A549 (cell line): ENCODE results near the gene KCNMA1. TPM values are rescaled to one million over a fixed set of nuclear protein-coding genes. Genes with fewer than 3 reads are reported as not detected.

Experiments used
- ATAC-seq, 2 experiments: fragments of 200-7000 bp in 1 of 2; fragments of >200 bp in 1 of 2; cut with Nextera tagmentation in 1 of 2; cut with Tn5 transposase in 1 of 2; 3 replicates each; pipeline versions ENCODE4 v1.8.0 to v1.9.1; 2018 to 2020; ENCODE audit warnings: mild to moderate bottlenecking in 1 of 2, moderate library complexity in 1 of 2
- CTCF ChIA-PET: fragments of 300-600 bp; sonication (Branson Sonifier 250); formaldehyde crosslinking; extraction: SDS; loops from one replicate; lab custom pipeline; 2021; ENCODE audit warnings: antibody characterized with exemption, inconsistent platforms; lab: Yijun Ruan, JAX
- POLR2A ChIA-PET: fragments of 350-600 bp; formaldehyde crosslinking; extraction: SDS; loops from one replicate; lab custom pipeline; 2021; ENCODE audit warnings: antibody characterized with exemption, inconsistent platforms; lab: Yijun Ruan, JAX
- DNase-seq, 2 experiments: peaks; one replicate each; pipeline versions ENCODE4 v3.0.0 to v3.0.0-alpha.2; 2011 to 2016; ENCODE audit warnings: low read depth in 1 of 2, low spot score in 1 of 2
- FAIRE-seq: peaks from 2 replicates; lab custom pipeline; 2011; peaks lifted over from hg19 to GRCh38; lab: Jason Lieb, UNC
- H3K27ac ChIP-seq, 2 experiments: fragments of >200 bp; sonication (Bioruptor Twin); formaldehyde crosslinking; 3 replicates each; pipeline ENCODE4 v1.5.1; 2016 to 2017
- H3K4me1 ChIP-seq: fragments of >200 bp; sonication (Bioruptor Twin); formaldehyde crosslinking; 3 replicates; pipeline ENCODE4 v1.6.1; 2016
- H3K4me2 ChIP-seq: fragments of >200 bp; sonication (Bioruptor Twin); formaldehyde crosslinking; 3 replicates; pipeline ENCODE4 v1.6.1; 2016
- H3K4me3 ChIP-seq: fragments of >200 bp; sonication (Bioruptor Twin); formaldehyde crosslinking; 3 replicates; pipeline ENCODE4 v1.5.1; 2016
- H3K9me3 ChIP-seq: fragments of >200 bp; sonication (Bioruptor Twin); formaldehyde crosslinking; 3 replicates; pipeline ENCODE4 v1.6.1; 2016
- BHLHE40 ChIP-seq: IDR thresholded peaks from 2 replicates; pipeline ENCODE4 v1.6.1; 2012; ENCODE audit warnings: low read depth, low read length, inconsistent platforms
- CBX2 ChIP-seq: fragments of 200-600 bp; sonication (generic); IDR thresholded peaks from 2 replicates; pipeline ENCODE4 v1.6.1; 2016; ENCODE audit warnings: low read depth, mild to moderate bottlenecking, borderline replicate concordance
- E2F6 ChIP-seq: IDR thresholded peaks from 2 replicates; pipeline ENCODE4 v1.6.1; 2012; ENCODE audit warnings: low read depth, borderline replicate concordance
- ELK1 ChIP-seq: fragments of 150-350 bp; IDR thresholded peaks from 2 replicates; pipeline ENCODE4 v1.6.1; 2014; ENCODE audit warnings: low read depth, mild to moderate bottlenecking, low read length
- ESRRA ChIP-seq: fragments of 150-350 bp; IDR thresholded peaks from 2 replicates; pipeline ENCODE4 v1.6.1; 2014; ENCODE audit warnings: mild to moderate bottlenecking, low read length, borderline replicate concordance
- FOSB ChIP-seq: fragments of 250-450 bp; sonication (Bioruptor Pico); IDR thresholded peaks from 2 replicates; pipeline ENCODE4 v1.5.0; 2020; ENCODE audit warnings: mild to moderate bottlenecking, moderate library complexity
- HDAC2 ChIP-seq: fragments of 200-600 bp; sonication (generic); IDR thresholded peaks from 2 replicates; pipeline ENCODE4 v1.6.1; 2016
- HOXA7 ChIP-seq: fragments of 250-450 bp; sonication (Bioruptor Pico); IDR thresholded peaks from 2 replicates; pipeline ENCODE4 v1.5.0; 2020; ENCODE audit warnings: mild to moderate bottlenecking, moderate library complexity
- JUN ChIP-seq, 2 experiments: fragments of >200 bp; sonication (Bioruptor Twin); formaldehyde crosslinking; IDR thresholded peaks; 2 replicates in 1 of 2; 3 replicates in 1 of 2; pipeline ENCODE4 v1.6.1; 2016 to 2017
- KDM5A ChIP-seq: fragments of 200-600 bp; sonication (generic); IDR thresholded peaks from 2 replicates; pipeline ENCODE4 v1.6.1; 2016; ENCODE audit warnings: antibody characterized with exemption, mild to moderate bottlenecking
- MAX ChIP-seq: IDR thresholded peaks from 2 replicates; pipeline ENCODE4 v1.6.1; 2012
- NPAS2 ChIP-seq: fragments of 250-450 bp; sonication (Bioruptor Pico); IDR thresholded peaks from 2 replicates; pipeline ENCODE4 v1.8.0; 2022; ENCODE audit warnings: mild to moderate bottlenecking, moderate library complexity, borderline replicate concordance
- PBX3 ChIP-seq: IDR thresholded peaks from 2 replicates; pipeline ENCODE4 v1.6.1; 2012
- POLR2A ChIP-seq: IDR thresholded peaks from 2 replicates; pipeline ENCODE4 v1.6.1; 2012; ENCODE audit warnings: mild to moderate bottlenecking, low read length
- POLR2AphosphoS2 ChIP-seq: conservative IDR thresholded peaks from 2 replicates; pipeline ENCODE4 v1.6.1; 2012; ENCODE audit warnings: low read length, improper control_type of control experiment, inconsistent platforms
- RARB ChIP-seq: fragments of 250-450 bp; sonication (Bioruptor Pico); IDR thresholded peaks from 2 replicates; pipeline ENCODE4 v1.8.0; 2021; ENCODE audit warnings: mild to moderate bottlenecking, moderate library complexity
- RCOR1 ChIP-seq: fragments of 150-350 bp; IDR thresholded peaks from 2 replicates; pipeline ENCODE4 v1.6.1; 2014; ENCODE audit warnings: antibody characterized with exemption, low read length, low read depth
- REST ChIP-seq: fragments of 200-600 bp; sonication (generic); IDR thresholded peaks from 2 replicates; pipeline ENCODE4 v1.6.1; 2016; ENCODE audit warnings: antibody characterized with exemption, mild to moderate bottlenecking, moderate library complexity
- RNF2 ChIP-seq: fragments of 200-600 bp; sonication (generic); IDR thresholded peaks from 2 replicates; pipeline ENCODE4 v1.6.1; 2016; ENCODE audit warnings: low read depth, mild to moderate bottlenecking, antibody characterized with exemption, moderate library complexity, borderline replicate concordance
- SMC3 ChIP-seq: fragments of >200 bp; sonication (Bioruptor Twin); formaldehyde crosslinking; IDR thresholded peaks from 3 replicates; pipeline ENCODE4 v1.6.1; 2018; ENCODE audit warnings: inconsistent platforms
- SREBF2 ChIP-seq: fragments of 450-650 bp; IDR thresholded peaks from 2 replicates; pipeline ENCODE4 v1.6.1; 2014; ENCODE audit warnings: mild to moderate bottlenecking, moderate library complexity
- TFCP2L1 ChIP-seq: fragments of 250-450 bp; sonication (Bioruptor Pico); IDR thresholded peaks from 2 replicates; pipeline ENCODE4 v1.5.0; 2021; ENCODE audit warnings: mild to moderate bottlenecking
- ZFP36 ChIP-seq: fragments of 450-650 bp; IDR thresholded peaks from 2 replicates; pipeline ENCODE4 v1.6.1; 2014; ENCODE audit warnings: borderline replicate concordance; ENCODE audit not compliant: partially characterized antibody
- WGBS: methylation state at CpG from one replicate; pipeline ENCODE4 v1.1.6; 2017; ENCODE audit errors: missing lambda C conversion rate; 5-methylcytosine and 5-hydroxymethylcytosine counted together
- polyA plus RNA-seq, 4 experiments: library from polyadenylated mRNA; depleted of rRNA in 3 of 4; stranded (reverse); fragments of >200 nt; fragmentation: RNase III in 1 of 4; extraction: RNeasy Plus Mini Kit Qiagen cat#74134 plus additional on column Dnase treatment in 1 of 4; gene quantifications; 2 replicates in 3 of 4; 3 replicates in 1 of 4; pipeline ENCODE4 v1.2.3, GENCODE V29; 2011 to 2017

Gene KCNMA1
- polyA plus RNA-seq, 2 of the 4 experiments (the other 2 are of a cell fraction): 14.9 to 30.6 TPM

GRCh38 chr10:77482072-77482471, 155.5 kb downstream of the KCNMA1 start:
- no peaks in the 10 kb centered on the region for H3K9me3 ChIP-seq
- no peak for ATAC-seq
- H3K27ac ChIP-seq: no peak overlapping the region
- ChIA-PET CTCF (interaction anchor here (1.1 kb wide), 1 partner anchor 23 kb away, joined by 3 read pairs; no protein-coding TSS in a partner anchor), POLR2A (no interaction called here)
- H3K4me1 ChIP-seq: peaks cover 16% of the 10 kb centered on the region
- 41% methylated on average over 2 of the region's 2 CpGs for WGBS
- DNase-seq: no peak
- FAIRE-seq: no peak
- TF ChIP-seq PBX3 (no peak), BHLHE40 (no peak), ZFP36 (no peak), REST (no peak)
- H3K4me3 ChIP-seq: no peak overlapping the region
- H3K4me2 ChIP-seq: no peak overlapping the region

GRCh38 chr10:77479586-77479985, 158.0 kb downstream of the KCNMA1 start:
- CTCF ChIA-PET: interaction anchor here (0.8 kb wide), 1 partner anchor 25 kb away, joined by 3 read pairs; no protein-coding TSS in a partner anchor
- no peak for TF ChIP-seq HDAC2
- TF ChIP-seq RNF2: no peak
- no peak for TF ChIP-seq KDM5A
- no peak for TF ChIP-seq HOXA7 (CRISPR knock-in tag)
- TF ChIP-seq SMC3: no peak
- no peak for TF ChIP-seq MAX
- TF ChIP-seq ZFP36: no peak
- TF ChIP-seq, all 56 proteins: peak for 0
- Histone ChIP-seq H3K27ac (no peak overlapping the region; a peak in 1 of 6 replicates), H3K4me3 (no peak overlapping the region), H3K4me2 (no peak overlapping the region), H3K4me1 (peaks cover 16% of the 10 kb centered on the region), H3K9me3 (no peaks in the 10 kb centered on the region)
- 75% methylated on average over 8 of the region's 8 CpGs for WGBS
- DNase-seq (no peak), FAIRE-seq (no peak), ATAC-seq (no peak)
- POLR2A ChIA-PET: no interaction called here

- Histone ChIP-seq H3K4me2 (no peak overlapping the region; the same call in 2 of the 3 replicates), H3K4me1 (peaks cover 16% of the 10 kb centered on the region), H3K27ac (no peak overlapping the region; a peak in 1 of 6 replicates), H3K4me3 (no peak overlapping the region), H3K9me3 (no peaks in the 10 kb centered on the region)
- ATAC-seq (no peak), FAIRE-seq (no peak), DNase-seq (no peak)
- TF ChIP-seq MAX (no peak), SREBF2 (no peak)
- 57% methylated on average over 5 of the region's 5 CpGs for WGBS
- ChIA-PET POLR2A (no interaction called here), CTCF (no interaction called here)
Measured at GRCh38 chr10:77478962-77479359, 158.6 kb downstream of the KCNMA1 start.

- POLR2A ChIA-PET: no interaction called here
- no peak overlapping the region; a peak in 1 of 6 replicates for H3K27ac ChIP-seq
- CTCF ChIA-PET: interaction anchor here (1.1 kb wide), 1 partner anchor 140 kb away, joined by 3 read pairs; no protein-coding TSS in a partner anchor
- peaks cover 16% of the 10 kb centered on the region for H3K4me1 ChIP-seq
- no peak for DNase-seq
- peak; percentile 37 to 75; a peak in 3 of 6 replicates for ATAC-seq
- no peak for FAIRE-seq
- H3K9me3 ChIP-seq: no peaks in the 10 kb centered on the region
- TF ChIP-seq FOSB (CRISPR knock-in tag) (no peak), NPAS2 (CRISPR knock-in tag) (no peak), ELK1 (no peak), RARB (CRISPR knock-in tag) (no peak), TFCP2L1 (CRISPR knock-in tag) (no peak), RCOR1 (no peak), E2F6 (no peak), ZFP36 (no peak), JUN (IDR thresholded peaks at IDR 0.05) (no peak), CBX2 (no peak), POLR2A (no peak), POLR2AphosphoS2 (no peak), HOXA7 (CRISPR knock-in tag) (no peak), ESRRA (no peak)
- H3K4me3 ChIP-seq: no peak overlapping the region
- peak overlapping the region; percentile 18; the same call in 1 of the 3 replicates for H3K4me2 ChIP-seq
- 52% methylated on average over 4 of the region's 4 CpGs for WGBS
Measured at GRCh38 chr10:77478247-77478961, 159.2 kb downstream of the KCNMA1 start.
